ENCODE measurements around the gene ADORA1.

The ADORA1 gene

GRCh38 chr1:203093754-203094410 is 33.6 kb upstream of the ADORA1 start:
- no peak for DNase-seq (ENCODE audit: low read depth in 2 of 2, low spot score in 1 of 2)

GRCh38 chr1:203095061-203095690 is 32.4 kb upstream of the ADORA1 start:
- DNase-seq (ENCODE audit: low read depth in 2 of 2, low spot score in 1 of 2) = no peak

- DNase-seq (ENCODE audit: low read depth in 2 of 2, low spot score in 1 of 2) = no peak
These were observed 31.0 kb upstream of the ADORA1 start for GRCh38 chr1:203096566-203096965.

- no peak for DNase-seq (ENCODE audit: low read depth in 2 of 2, low spot score in 1 of 2)
These were observed 30.5 kb upstream of the ADORA1 start for GRCh38 chr1:203097001-203097400.

- no peak for DNase-seq (ENCODE audit: low read depth in 2 of 2, low spot score in 1 of 2)
These were observed 29.1 kb upstream of the ADORA1 start for GRCh38 chr1:203098445-203098844.

GRCh38 chr1:203098914-203099520 is 28.5 kb upstream of the ADORA1 start:
- DNase-seq (ENCODE audit: low read depth in 2 of 2, low spot score in 1 of 2) = no peak

- no peak for DNase-seq (ENCODE audit: low read depth in 2 of 2, low spot score in 1 of 2)
These were observed 27.6 kb upstream of the ADORA1 start for GRCh38 chr1:203099805-203100515.

GRCh38 chr1:203100516-203100869 is 27.0 kb upstream of the ADORA1 start:
- DNase-seq (ENCODE audit: low read depth in 2 of 2, low spot score in 1 of 2) = no peak

GRCh38 chr1:203101813-203102634 is 25.5 kb upstream of the ADORA1 start:
- DNase-seq (ENCODE audit: low read depth in 2 of 2, low spot score in 1 of 2) = no peak

GRCh38 chr1:203103216-203103615 is 24.3 kb upstream of the ADORA1 start:
- DNase-seq (ENCODE audit: low read depth in 2 of 2, low spot score in 1 of 2) = no peak

GRCh38 chr1:203103829-203104495 is 23.6 kb upstream of the ADORA1 start:
- no peak for DNase-seq (ENCODE audit: low read depth in 2 of 2, low spot score in 1 of 2)

GRCh38 chr1:203104789-203105390 is 22.6 kb upstream of the ADORA1 start:
- DNase-seq (ENCODE audit: low read depth in 2 of 2, low spot score in 1 of 2) = no peak

- DNase-seq (ENCODE audit: low read depth in 2 of 2, low spot score in 1 of 2) = no peak
These were observed 15.1 kb upstream of the ADORA1 start for GRCh38 chr1:203112475-203112874.

GRCh38 chr1:203113308-203113707 is 14.2 kb upstream of the ADORA1 start:
- DNase-seq (ENCODE audit: low read depth in 2 of 2, low spot score in 1 of 2) = no peak

- no peak for DNase-seq (ENCODE audit: low read depth in 2 of 2, low spot score in 1 of 2)
These were observed 13.3 kb upstream of the ADORA1 start for GRCh38 chr1:203114202-203114601.

- no peak for DNase-seq (ENCODE audit: low read depth in 2 of 2, low spot score in 1 of 2)
These were observed 11.3 kb upstream of the ADORA1 start for GRCh38 chr1:203116091-203116820.

- DNase-seq (ENCODE audit: low read depth in 2 of 2, low spot score in 1 of 2) = no peak
These were observed 9.6 kb upstream of the ADORA1 start for GRCh38 chr1:203117611-203118575.
